HG02763 (cell line): ENCODE results near the gene TLL2.

Source experiments
- ATAC-seq: cut with Tn5 transposase; IDR thresholded peaks from one replicate; pipeline ENCODE4 v1.9.1; 2021; ENCODE audit warnings: mild to moderate bottlenecking, moderate library complexity; ENCODE audit not compliant: unreplicated experiment

TLL2 gene

GRCh38 chr10:96367470-96367869 is 146.3 kb downstream of the TLL2 start:
- ATAC-seq = no peak

- no peak for ATAC-seq
Observed at GRCh38 chr10:96366508-96366907, 147.2 kb downstream of the TLL2 start.

DNA sequence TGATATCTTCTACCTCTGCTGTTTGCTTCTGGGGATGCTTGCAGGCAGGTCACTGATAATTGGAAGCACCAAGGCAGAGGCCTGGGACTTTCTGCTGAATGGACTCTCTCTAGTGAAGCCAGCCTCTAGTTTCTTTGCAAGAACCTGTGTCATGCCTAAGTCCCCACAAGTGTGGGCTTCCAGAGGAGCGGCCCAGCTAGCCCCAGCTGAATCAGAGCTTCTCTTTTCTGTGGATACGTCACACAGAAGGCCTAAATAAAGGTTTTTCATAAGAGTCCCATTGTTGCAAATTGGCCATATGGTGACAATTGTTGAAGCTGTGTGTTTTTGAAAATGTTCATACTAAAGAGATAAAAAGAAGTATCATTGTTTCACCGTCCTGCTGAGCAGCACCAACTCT is 148.2 kb downstream of the TLL2 start:
- ATAC-seq = no peak

GRCh38 chr10:96360766-96361165 is 153.0 kb downstream of the TLL2 start:
- no peak for ATAC-seq

- no peak for ATAC-seq
Observed at GRCh38 chr10:96360331-96360730, 153.4 kb downstream of the TLL2 start.

DNA sequence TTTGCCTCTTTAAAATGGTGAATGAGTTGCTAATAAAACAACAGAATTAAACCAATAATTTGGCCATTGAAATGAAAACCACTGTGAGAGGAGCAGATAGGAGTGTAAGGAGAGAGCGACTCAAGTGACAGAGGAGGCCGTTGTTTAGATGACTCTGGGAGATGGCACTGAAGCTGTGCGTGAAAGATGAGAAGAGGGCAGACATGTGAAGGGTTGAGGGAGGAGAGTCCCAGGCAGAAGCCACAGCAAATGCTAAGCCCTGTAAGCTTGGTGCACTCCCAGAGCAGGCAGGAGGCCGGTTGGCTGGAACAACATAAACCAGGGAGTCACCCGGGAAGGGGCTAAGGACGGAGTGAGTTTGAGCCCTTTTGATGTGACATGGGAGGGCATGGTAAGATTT is 154.1 kb downstream of the TLL2 start:
- no peak for ATAC-seq

- ATAC-seq = no peak
Observed at GRCh38 chr10:96358851-96359540, 154.7 kb downstream of the TLL2 start, which contains the start of gene OPALIN. Gene OPALIN, minus strand, starts transcription at chr10:96359002. Its CDS starts 106 bp downstream, at chr10:96358896.

GRCh38 chr10:96357038-96357620 is 156.6 kb downstream of the TLL2 start:
- no peak for ATAC-seq

- no peak for ATAC-seq
Observed at GRCh38 chr10:96352582-96352981, 161.1 kb downstream of the TLL2 start.

DNA sequence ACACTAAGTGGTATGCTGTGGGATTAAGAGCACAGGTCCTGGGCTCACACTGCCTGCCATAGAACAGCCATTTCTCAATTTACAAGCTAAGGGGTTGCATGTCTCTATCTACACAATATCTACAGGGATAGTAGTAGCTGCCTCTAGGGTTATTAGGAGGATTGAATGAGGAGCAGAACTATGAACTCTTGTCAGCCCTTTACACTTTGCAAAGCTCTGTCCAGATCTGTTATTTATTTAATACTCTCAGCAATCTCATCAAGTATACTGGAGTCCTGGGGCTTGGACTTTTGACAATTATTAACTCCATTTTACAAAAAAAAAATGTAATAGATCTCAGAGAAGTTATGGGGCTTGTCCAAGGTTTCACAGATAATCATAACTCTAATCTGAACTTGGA is 161.7 kb downstream of the TLL2 start:
- no peak for ATAC-seq

DNA sequence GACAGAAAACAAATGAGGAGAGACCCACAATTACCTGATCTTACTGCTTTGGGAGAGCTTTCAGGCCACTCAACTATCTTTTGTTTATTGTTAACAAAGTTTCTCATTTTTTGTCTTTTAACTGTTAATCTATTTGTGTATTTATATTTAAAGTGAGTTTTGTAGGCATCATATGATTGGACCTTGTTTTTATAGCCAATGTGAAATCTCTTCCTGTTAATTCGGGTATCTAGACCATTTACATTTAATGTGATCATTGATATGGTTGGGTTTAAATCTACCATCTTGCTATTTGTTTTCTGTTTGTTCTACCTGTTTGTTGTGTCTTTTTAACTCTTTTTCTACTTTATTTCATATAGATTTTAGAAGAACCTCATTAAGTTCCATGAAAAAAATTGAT is 167.4 kb downstream of the TLL2 start:
- no peak for ATAC-seq

DNA sequence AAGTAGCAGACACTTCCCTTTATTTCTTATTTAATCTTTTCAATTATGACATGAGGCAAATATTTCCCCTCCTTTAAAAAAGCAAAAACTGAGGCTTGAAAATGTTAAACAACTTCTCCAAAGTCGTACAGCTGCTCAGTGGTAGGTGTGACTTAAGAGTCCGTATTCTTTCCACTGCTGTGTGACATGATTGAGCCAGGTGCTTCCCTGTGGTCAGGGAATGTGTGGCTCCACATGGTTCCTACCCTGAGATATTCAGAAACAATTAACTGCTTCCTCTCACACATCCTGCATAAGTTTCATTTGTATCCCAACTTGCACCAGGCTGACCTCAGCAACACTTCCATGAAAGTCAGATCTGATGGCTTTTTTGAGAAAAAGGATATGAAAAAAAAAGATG is 168.5 kb downstream of the TLL2 start:
- ATAC-seq = no peak

GRCh38 chr10:96344178-96344577 is 169.5 kb downstream of the TLL2 start:
- no peak for ATAC-seq

DNA sequence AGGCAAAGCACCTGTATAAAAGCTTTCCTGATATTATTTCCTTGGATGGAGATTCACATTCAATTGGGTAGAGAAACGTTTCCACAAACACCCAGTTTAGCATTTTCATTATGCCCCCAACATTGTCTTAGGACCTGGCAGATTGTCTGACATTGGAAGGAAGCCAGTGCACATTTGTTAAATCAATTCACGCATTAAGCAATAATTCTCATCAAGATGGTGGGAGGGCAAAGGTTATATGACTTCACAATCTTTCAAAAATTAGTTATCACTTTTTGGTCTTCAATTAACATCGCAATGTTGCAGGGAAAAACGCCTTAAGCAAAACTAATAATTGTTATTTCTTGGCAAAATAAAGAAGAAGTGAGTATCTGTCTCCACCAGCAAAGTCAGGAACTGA is 171.3 kb downstream of the TLL2 start:
- no peak for ATAC-seq

DNA sequence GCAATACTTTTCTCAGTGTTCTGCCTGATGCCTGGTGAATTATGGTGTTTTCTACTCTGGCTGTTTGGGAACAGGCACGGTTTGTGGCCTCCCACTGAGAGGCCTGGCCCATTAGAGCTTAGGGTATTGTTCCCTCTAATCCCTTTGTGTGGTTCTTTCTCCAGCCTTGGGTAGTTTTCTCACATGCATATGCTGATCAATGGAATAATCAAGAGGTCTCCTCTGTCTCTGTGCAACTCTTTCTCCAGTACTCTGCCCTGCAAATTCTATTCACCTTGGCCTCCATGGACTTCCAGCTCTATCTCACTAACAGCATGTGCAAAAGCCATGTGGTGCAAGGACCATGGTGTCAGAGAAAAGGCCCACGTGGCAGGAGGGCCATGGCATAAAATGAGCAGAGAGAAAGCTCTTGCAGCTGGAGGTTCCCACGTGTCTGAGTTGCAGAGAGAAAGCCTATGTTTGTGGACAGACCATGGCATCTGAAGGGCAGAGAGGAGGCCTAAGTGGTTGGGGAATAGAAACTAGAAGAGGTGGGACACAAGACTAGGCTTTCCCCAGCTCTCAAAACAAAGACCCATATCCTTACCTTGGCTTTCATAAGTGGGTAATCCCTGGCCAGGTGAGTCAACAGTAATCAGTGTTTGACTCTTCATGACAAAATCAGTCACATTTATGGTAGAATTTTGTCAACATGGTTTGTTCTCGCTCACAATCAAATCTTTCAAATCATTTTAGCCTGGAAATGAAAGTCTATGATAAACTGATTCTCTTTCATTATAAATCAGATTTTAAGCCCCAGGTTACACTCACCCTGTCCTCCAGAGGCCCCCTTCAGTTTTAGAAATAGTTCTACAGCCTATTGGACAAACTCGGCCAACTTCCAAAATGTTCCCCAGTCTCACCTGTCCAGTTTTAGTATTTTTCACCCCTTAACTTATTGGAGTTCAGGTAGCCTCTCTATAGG is 172.2 kb downstream of the TLL2 start:
- no peak for ATAC-seq

DNA sequence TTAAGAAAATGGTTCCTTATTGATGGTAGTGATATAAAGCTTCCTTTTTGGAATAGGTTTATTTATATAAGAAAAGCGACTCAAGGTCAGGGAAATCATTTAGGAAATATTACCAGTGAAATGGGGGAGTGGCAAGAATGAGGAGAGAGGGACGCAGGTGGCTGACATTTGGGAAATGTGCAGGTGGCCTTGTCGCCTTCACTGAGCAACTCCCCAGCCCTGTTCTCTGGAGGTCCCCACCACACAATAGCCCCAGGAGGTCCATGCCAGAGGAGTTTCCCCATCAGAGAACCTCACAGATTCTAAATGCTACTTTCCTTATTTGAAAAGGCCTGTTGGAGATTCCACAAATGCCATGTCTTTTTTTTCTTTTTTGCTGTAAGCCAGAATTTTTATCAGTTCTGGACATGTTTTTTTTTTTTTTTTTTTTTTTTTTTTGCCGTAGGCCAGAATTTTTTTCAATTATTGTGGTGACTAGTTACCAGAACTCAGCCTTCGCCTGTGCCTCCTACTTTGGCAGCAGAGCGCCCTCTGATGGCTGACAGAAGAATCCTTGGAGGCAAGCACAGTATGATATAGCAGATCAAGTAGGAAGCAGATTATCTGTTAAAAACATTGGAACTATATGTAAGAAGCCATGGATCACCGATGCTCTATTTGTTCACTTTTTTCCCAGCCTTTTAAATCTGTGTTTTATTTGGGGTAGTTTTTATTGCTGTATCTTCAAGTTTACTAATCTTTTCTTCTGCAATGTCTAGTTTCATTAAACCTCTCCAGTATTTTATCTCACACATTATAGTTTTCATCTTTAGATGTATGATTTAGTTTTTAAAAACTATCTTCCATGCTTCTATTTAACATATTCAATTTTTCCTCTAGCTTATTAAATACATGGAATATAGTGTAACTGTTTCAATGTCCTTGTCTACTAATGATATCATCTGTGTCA is 173.5 kb downstream of the TLL2 start:
- no peak for ATAC-seq

DNA sequence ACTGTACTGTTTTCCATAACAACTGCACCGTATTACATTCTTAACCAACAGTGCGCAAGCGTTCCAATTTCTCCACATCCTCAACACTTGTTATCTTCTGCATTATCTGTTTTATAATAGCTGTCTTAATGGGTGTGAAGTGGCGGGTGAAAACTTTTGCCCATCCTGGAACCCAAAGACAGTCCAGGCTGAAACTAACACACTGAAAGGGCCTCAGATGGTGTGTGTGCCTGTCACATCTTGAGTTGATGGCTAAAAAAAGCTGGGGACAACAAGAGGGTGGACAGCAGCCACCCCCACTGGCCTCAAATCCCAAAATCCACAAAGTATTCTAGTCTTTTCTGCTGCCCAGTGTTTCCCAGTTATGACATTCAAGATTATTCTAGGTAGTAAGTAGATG is 174.3 kb downstream of the TLL2 start:
- ATAC-seq = no peak

- no peak for ATAC-seq
Observed at GRCh38 chr10:96338279-96338925, 175.3 kb downstream of the TLL2 start.

GRCh38 chr10:96337106-96337505 is 176.6 kb downstream of the TLL2 start:
- no peak for ATAC-seq
